Measurements from ENCODE around the gene COL27A1.

Gene COL27A1

GRCh38 chr9:114355821-114356220, 200.5 kb downstream of the COL27A1 start:
- TF ChIP-seq CTCF (IDR thresholded peaks at IDR 0.05; ENCODE audit: low read depth, low read length), result no peak

GRCh38 chr9:114356792-114357191, 201.5 kb downstream of the COL27A1 start:
- no peak for DNase-seq (ENCODE audit: extremely low read depth, low read depth)
- no peak for TF ChIP-seq CTCF (IDR thresholded peaks at IDR 0.05; ENCODE audit: low read depth, low read length)

More at GRCh38 chr9:114355821-114356220, 200.5 kb downstream of the COL27A1 start:
- DNase-seq (ENCODE audit: extremely low read depth, low read depth), result no peak

GRCh38 chr9:114357360-114357759, 202.0 kb downstream of the COL27A1 start:
- no peak for DNase-seq (ENCODE audit: extremely low read depth, low read depth)
- TF ChIP-seq CTCF (IDR thresholded peaks at IDR 0.05; ENCODE audit: low read depth, low read length), result no peak

- TF ChIP-seq CTCF (IDR thresholded peaks at IDR 0.05; ENCODE audit: low read depth, low read length), result no peak
Measured at GRCh38 chr9:114357911-114358328, 202.6 kb downstream of the COL27A1 start.

GRCh38 chr9:114359801-114360200, 204.5 kb downstream of the COL27A1 start:
- TF ChIP-seq CTCF (IDR thresholded peaks at IDR 0.05; ENCODE audit: low read depth, low read length), result no peak
- no peak for DNase-seq (ENCODE audit: extremely low read depth, low read depth)

More at GRCh38 chr9:114357911-114358328, 202.6 kb downstream of the COL27A1 start:
- no peak for DNase-seq (ENCODE audit: extremely low read depth, low read depth)

- TF ChIP-seq CTCF (IDR thresholded peaks at IDR 0.05; ENCODE audit: low read depth, low read length), result no peak
Measured at GRCh38 chr9:114361542-114361941, 206.2 kb downstream of the COL27A1 start.

More at GRCh38 chr9:114361542-114361941, 206.2 kb downstream of the COL27A1 start:
- DNase-seq (ENCODE audit: extremely low read depth, low read depth), result no peak

Measured in AG09319 (cell line).